HEK293 (cell line): ENCODE results near the gene PTPRN2.

Source experiments
- CTCF ChIP-seq: fragments of 450-650 bp; formaldehyde crosslinking; IDR thresholded peaks from 2 replicates; pipeline ENCODE4 v1.5.1; 2016; ENCODE audit warnings: missing biosample characterization, missing genetic modification characterization
- HOXD13 ChIP-seq: sonication (generic); formaldehyde crosslinking; IDR thresholded peaks from 2 replicates; pipeline ENCODE4 v1.8.0; 2022; ENCODE audit warnings: missing genetic modification reagents, borderline replicate concordance
- MEIS1 ChIP-seq: sonication (generic); formaldehyde crosslinking; IDR thresholded peaks from 2 replicates; pipeline ENCODE4 v1.8.1; 2022; ENCODE audit warnings: missing genetic modification reagents, mild to moderate bottlenecking, borderline replicate concordance
- PATZ1 ChIP-seq: fragments of 450-650 bp; formaldehyde crosslinking; IDR thresholded peaks from 2 replicates; pipeline ENCODE4 v1.5.1; 2016; ENCODE audit warnings: missing biosample characterization, missing genetic modification characterization
- REST ChIP-seq: fragments of 450-650 bp; formaldehyde crosslinking; IDR thresholded peaks from 2 replicates; pipeline ENCODE4 v1.5.1; 2016; ENCODE audit warnings: missing biosample characterization, missing genetic modification characterization
- TSHZ1 ChIP-seq: fragments of 450-650 bp; formaldehyde crosslinking; IDR thresholded peaks from 2 replicates; pipeline ENCODE4 v1.5.1; 2016; ENCODE audit warnings: missing biosample characterization, missing genetic modification characterization, borderline replicate concordance
- YY1 ChIP-seq: fragments of 450-650 bp; formaldehyde crosslinking; IDR thresholded peaks from 2 replicates; pipeline ENCODE4 v1.5.1; 2018; ENCODE audit warnings: missing biosample characterization, missing genetic modification characterization
- ZNF140 ChIP-seq: fragments of 450-650 bp; formaldehyde crosslinking; IDR thresholded peaks from 2 replicates; pipeline ENCODE4 v1.5.1; 2016; ENCODE audit warnings: missing biosample characterization, missing genetic modification characterization
- ZNF701 ChIP-seq: fragments of 450-650 bp; formaldehyde crosslinking; IDR thresholded peaks from 2 replicates; pipeline ENCODE4 v1.5.1; 2016; ENCODE audit warnings: missing biosample characterization, missing genetic modification characterization
- ZNF747 ChIP-seq: fragments of 450-650 bp; formaldehyde crosslinking; IDR thresholded peaks from 2 replicates; pipeline ENCODE4 v1.5.1; 2016; ENCODE audit warnings: missing biosample characterization, missing genetic modification characterization
- TF ChIP-seq, protein P1 (sequence below): fragments of 450-650 bp; formaldehyde crosslinking; IDR thresholded peaks from 2 replicates; pipeline ENCODE4 v1.5.1; 2016; ENCODE audit warnings: missing biosample characterization, missing genetic modification characterization
- TF ChIP-seq, protein P2 (sequence below): sonication (generic); formaldehyde crosslinking; IDR thresholded peaks from 2 replicates; pipeline ENCODE4 v1.8.1; 2022; ENCODE audit warnings: mild to moderate bottlenecking, moderate library complexity, missing genetic modification reagents

GRCh38 chr7:158278745-158279320 lies 308.8 kb downstream of the PTPRN2 start:
- no peak for TF ChIP-seq TSHZ1 (tag by site-specific recombination)
- TF ChIP-seq PATZ1 (tag by site-specific recombination): no peak
- no peak for TF ChIP-seq CTCF (tag by site-specific recombination)
- TF ChIP-seq, protein P1, sequence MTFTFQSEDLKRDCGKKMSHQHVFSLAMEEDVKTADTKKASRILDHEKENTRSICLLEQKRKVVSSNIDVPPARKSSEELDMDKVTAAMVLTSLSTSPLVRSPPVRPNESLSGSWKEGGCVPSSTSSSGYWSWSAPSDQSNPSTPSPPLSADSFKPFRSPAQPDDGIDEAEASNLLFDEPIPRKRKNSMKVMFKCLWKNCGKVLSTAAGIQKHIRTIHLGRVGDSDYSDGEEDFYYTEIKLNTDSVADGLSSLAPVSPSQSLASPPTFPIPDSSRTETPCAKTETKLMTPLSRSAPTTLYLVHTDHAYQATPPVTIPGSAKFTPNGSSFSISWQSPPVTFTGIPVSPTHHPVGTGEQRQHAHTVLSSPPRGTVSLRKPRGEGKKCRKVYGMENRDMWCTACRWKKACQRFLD (tag by site-specific recombination): no peak
- TF ChIP-seq ZNF747 (tag by site-specific recombination): no peak
- no peak for TF ChIP-seq HOXD13
- no peak for TF ChIP-seq ZNF701
- TF ChIP-seq, protein P2, sequence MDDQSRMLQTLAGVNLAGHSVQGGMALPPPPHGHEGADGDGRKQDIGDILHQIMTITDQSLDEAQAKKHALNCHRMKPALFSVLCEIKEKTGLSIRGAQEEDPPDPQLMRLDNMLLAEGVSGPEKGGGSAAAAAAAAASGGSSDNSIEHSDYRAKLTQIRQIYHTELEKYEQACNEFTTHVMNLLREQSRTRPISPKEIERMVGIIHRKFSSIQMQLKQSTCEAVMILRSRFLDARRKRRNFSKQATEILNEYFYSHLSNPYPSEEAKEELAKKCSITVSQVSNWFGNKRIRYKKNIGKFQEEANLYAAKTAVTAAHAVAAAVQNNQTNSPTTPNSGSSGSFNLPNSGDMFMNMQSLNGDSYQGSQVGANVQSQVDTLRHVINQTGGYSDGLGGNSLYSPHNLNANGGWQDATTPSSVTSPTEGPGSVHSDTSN (CRISPR knock-in tag): no peak
- TF ChIP-seq MEIS1 (CRISPR knock-in tag): no peak
- TF ChIP-seq YY1 (tag by site-specific recombination): no peak
- no peak for TF ChIP-seq ZNF140 (tag by site-specific recombination)
- TF ChIP-seq REST (tag by site-specific recombination): no peak
